Activated effector memory CD4-positive, alpha-beta T cell treated with anti-CD3 and anti-CD28 coated beads, Interleukin-2, amount 50 U/mL, for 16 hours (primary cell): ENCODE results near the gene SLC16A2.

Experiments used
- DNase-seq: peaks from one replicate; pipeline ENCODE4 v3.0.0-alpha.2; 2020

Gene SLC16A2

GRCh38 chrX:74421036-74421739, at the start of gene SLC16A2:
Gene SLC16A2 (plus strand): TSS chrX:74421493. CDS start chrX:74421638, 145 bp downstream.
- peak; percentile 67 for DNase-seq

GRCh38 chrX:74372272-74372671, 49.0 kb upstream of the SLC16A2 start:
- DNase-seq: no peak

DNA sequence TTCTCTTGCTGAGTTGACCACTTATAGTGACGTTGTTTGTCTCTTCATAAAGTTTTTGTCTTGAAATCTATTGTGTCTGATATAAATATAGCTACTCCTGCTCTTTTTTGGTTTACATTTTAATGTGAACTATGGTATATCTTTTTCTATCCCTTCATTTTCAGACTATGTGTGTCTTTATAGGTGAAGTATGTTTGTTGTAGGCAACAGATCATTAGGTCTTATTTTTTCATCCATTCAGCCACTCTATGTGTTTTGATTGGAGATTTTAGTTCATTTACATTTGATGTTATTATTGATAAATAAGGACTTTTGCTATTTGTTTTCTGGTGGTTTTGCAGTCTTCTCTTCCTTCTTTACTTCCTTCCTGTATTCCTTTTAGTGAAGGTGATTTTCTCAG, 44.0 kb upstream of the SLC16A2 start:
- DNase-seq: no peak

GRCh38 chrX:74382613-74383012, 38.7 kb upstream of the SLC16A2 start:
- DNase-seq: peak; percentile 75

DNA sequence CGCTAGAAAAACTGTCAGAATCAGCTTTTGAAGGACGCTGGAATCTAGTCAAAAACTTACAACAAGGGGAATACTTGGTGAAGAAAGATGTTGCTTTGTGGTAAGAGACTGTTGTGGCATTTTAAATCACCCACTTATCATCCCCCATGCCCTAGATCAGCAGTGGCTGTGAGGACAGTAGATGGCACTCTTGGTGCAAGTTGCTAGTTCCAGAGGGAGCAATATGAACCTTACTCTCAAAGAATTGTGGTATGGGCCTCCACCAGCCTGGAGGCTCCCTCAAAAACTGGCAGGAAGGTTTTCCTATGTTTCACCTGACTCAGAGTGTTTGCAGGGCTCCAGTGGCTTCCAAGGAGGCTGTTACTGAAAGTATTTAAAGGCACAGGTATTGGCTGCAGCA, 37.7 kb upstream of the SLC16A2 start:
- no peak for DNase-seq

- DNase-seq: no peak
Observed at GRCh38 chrX:74389016-74389722, 32.1 kb upstream of the SLC16A2 start.

- DNase-seq: no peak
Observed at GRCh38 chrX:74395556-74395955, 25.7 kb upstream of the SLC16A2 start.

DNA sequence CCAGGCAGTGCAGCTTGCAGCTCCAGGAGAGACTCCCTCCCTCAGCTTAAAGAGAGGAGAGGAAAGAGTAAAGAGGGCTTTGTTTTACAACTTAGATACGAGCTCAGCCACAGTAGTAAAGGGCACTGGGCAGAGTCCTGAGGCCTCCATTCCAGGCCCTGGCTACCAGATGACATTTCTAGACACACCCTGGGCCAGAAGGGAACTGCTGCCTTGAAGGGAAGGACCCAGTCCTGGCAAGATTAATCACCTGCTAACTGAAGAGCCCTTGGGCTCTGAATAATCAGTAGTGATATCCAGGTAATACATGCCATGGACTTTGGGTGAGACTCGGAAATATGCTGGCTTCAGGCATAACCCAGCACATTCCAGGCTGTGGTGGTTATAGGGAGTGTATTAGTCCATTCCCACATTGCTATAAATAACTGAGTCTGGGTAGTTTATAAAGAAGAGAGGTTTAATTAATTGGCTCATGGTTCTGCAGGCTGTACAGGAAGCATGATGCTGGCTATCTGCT, 15.3 kb upstream of the SLC16A2 start:
- no peak for DNase-seq

- no peak for DNase-seq
Observed at GRCh38 chrX:74408304-74408703, 13.0 kb upstream of the SLC16A2 start.

DNA sequence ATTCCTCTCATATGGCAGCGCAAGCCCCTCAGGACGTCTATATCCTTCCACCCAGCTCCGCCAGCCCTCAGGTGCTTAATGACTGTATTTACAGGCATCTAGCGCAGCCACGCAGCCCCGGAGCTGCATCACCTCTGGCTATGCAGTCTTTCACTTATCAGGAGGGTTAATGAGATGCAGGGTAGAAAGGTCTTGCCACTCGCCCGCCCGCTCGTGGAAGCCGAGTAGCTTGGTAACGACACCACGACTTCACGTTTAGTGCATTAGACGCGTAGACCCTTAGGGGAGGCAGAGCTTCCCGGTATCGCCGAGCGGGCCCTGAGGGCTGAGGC, 1.5 kb upstream of the SLC16A2 start:
- DNase-seq: no peak

DNA sequence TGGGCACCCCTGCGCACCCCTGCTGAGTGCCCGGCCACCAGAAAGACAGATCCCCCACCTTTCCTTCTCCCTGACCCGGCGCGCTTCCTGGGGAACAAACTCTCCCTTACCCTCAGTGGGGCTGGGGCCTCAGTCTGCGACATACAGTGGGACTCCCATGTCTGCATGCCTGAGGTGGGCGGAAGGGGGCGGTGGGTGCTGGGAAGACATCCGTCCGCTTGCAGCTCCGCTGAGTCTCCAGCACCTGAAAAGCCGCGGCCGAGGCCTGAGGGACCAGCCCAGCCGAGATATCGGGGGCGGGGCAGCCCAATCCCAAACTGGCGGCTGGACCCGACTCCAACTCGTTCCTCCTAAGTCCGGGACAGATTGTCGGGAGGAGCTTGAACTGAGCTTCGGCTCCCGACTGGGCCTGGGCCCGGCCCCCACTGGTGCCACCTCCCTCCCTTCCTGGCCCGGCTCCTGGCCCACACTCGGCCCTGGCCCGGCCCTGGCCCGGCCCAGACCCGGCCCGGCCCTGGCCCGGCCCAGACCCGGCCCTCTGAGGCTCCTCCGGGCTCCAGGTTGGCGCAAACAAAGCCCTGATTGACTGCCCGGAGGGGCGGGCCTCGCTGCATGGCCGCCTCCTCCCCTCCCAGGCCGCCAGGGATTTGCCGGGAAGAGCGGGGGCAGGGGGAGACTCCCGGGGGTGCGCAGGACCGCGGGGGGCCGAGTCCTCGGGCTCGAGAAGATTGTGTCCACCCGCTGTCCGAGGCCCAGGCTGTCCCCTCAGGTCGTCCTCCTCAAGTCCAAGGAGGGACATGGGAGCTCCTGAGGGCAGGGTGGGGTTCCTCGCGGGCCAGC, 877 bp upstream of the SLC16A2 start:
- no peak for DNase-seq

DNA sequence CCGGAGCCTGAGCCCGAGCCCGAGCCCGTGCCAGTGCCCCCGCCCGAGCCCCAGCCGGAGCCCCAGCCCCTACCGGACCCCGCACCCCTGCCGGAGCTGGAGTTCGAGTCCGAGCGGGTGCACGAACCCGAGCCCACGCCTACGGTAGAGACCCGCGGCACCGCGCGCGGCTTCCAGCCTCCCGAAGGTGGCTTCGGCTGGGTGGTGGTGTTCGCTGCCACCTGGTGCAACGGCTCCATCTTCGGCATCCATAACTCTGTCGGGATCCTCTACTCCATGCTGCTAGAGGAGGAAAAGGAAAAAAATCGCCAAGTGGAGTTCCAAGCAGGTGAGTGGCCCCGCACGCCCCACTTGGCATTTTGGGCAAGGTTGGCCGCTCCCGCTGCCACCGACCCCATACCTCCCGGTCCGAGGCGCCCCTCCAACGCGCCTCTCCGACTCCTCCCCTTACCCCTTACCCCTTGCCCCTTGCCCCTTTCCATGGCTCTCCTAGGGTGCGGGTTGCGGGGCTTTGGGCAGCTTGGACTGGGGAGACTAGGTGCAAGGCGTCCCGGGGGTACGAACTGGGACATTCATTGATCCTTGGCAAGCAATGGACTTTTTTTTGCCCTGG, 553 bp downstream of the SLC16A2 start:
- no peak for DNase-seq

GRCh38 chrX:74422576-74423288, 1.4 kb downstream of the SLC16A2 start:
- DNase-seq: no peak

GRCh38 chrX:74423289-74423998, 2.2 kb downstream of the SLC16A2 start:
- no peak for DNase-seq

DNA sequence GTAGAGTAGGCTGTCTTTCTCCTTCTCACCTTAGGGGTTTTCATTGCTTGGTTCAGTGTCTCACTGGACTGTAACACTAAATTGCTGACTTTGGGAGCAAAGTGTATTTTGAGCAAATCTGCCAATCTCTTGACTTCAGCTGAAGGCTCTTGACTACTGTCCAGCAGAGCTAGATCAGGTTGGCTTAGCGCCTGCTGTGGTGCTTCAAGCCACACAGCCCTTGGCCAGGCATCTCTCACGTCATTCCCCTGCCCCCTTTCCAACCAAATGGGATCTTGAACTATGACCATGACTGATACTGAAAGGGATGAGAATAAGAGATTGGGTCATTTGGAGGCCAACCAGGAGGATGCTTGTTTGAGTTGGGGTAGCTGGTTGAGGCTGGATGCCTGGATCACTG, 4.8 kb downstream of the SLC16A2 start:
- DNase-seq: no peak

GRCh38 chrX:74426615-74427014, 5.3 kb downstream of the SLC16A2 start:
- no peak for DNase-seq

DNA sequence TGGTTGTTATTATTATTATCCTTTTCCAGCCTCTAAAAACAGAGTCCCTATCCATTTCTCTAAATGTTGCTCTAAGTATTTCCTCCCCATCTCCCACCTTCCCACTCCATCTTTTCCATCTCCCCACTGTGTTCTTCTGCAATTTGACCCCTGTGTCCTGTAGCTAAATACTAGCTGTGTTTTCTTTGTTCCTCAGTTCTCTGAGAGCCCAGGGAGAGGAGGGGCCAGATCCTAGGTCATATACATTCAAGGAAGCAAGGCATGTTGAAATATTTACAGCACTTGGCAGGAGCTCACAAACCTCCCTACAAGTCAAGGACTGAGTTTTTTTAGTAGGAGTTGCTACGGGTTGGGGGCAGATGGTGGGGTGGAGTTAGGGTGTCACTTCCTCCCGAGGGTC, 10.5 kb downstream of the SLC16A2 start:
- no peak for DNase-seq

DNA sequence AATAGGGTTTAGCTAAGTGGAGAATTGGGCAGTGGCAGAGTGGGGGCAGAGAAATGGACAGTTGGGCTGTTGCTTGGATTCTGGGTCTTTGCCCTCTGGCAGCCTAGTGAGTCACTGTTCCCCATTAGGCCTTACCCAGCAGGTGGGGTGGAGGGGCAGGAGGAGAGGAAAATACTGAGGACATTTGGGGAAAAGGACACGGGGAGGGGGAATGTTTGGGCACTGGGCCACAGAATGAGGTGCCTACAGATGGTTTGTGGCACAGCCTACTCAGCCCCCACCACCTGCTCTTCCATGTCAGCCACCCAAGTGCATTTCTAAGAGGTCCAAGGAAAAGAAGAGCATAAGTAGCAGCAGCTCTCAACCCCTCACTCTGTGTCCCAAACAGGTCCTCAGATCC, 13.0 kb downstream of the SLC16A2 start:
- DNase-seq: no peak

DNA sequence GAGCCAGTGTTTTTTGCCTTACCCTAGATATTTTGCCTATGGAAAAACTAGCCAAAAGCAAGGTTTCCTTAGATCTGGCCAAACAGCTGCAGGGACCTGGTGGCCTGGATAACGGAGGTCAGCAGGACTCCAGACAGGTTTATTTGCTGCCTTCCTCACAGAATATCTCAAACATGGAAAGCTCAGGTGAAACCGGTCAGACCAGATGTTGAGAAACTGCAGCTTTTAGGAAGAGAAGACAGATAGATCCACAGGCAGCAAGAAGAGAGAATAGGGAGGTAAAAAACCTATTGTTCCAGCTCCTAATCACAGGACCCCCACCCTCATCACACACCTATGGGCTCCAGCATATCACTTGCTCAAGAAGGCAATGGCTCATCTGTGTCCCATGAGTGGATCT, 16.2 kb downstream of the SLC16A2 start:
- no peak for DNase-seq

GRCh38 chrX:74438764-74439163, 17.5 kb downstream of the SLC16A2 start:
- DNase-seq: no peak

- DNase-seq: no peak
Observed at GRCh38 chrX:74445099-74445498, 23.8 kb downstream of the SLC16A2 start.

GRCh38 chrX:74446876-74447275, 25.6 kb downstream of the SLC16A2 start:
- DNase-seq: no peak
